Measurements from ENCODE around the gene ZNF235.

- TF ChIP-seq CTCF (IDR thresholded peaks at IDR 0.05) (no peak), EZH2phosphoT487 (IDR thresholded peaks at IDR 0.05) (no peak)
These were observed 1.5 kb upstream of the ZNF235 start for GRCh38 chr19:44306283-44306682.
